Loucy (cell line): Measurements from ENCODE around the gene SLC39A13.

ENCODE experiments used
- EZH2phosphoT487 ChIP-seq: fragments of 200-600 bp; IDR thresholded peaks from 2 replicates; pipeline ENCODE4 v1.6.1; 2018; ENCODE audit warnings: antibody characterized with exemption, mild to moderate bottlenecking, moderate library complexity, borderline replicate concordance
- TF ChIP-seq, protein P1 (sequence below): fragments of 200-600 bp; sonication (generic); conservative IDR thresholded peaks from 2 replicates; pipeline ENCODE4 v1.5.1; 2014; ENCODE audit warnings: mild to moderate bottlenecking, antibody characterized with exemption, low read length

DNA sequence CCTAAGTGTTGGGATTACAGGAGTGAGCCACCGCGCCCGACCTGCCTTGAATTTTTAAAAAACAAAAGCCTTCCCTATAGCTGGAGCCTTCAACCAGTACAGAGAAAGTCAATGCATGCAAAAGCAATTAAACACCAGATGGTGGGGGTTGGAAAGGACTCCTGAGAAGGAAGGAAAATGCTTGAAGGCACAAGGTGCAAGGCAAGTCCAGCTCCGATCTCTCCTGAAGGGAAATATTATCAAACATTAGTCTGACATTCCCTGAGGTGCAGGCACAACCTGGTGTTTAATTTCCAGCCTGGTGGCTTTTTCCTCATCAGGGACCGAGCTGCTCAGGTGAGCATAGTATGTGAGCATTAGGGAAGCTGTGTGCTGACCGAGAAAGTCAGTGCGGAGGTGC is 53.5 kb downstream of the SLC39A13 start:
- TF ChIP-seq, protein P1, sequence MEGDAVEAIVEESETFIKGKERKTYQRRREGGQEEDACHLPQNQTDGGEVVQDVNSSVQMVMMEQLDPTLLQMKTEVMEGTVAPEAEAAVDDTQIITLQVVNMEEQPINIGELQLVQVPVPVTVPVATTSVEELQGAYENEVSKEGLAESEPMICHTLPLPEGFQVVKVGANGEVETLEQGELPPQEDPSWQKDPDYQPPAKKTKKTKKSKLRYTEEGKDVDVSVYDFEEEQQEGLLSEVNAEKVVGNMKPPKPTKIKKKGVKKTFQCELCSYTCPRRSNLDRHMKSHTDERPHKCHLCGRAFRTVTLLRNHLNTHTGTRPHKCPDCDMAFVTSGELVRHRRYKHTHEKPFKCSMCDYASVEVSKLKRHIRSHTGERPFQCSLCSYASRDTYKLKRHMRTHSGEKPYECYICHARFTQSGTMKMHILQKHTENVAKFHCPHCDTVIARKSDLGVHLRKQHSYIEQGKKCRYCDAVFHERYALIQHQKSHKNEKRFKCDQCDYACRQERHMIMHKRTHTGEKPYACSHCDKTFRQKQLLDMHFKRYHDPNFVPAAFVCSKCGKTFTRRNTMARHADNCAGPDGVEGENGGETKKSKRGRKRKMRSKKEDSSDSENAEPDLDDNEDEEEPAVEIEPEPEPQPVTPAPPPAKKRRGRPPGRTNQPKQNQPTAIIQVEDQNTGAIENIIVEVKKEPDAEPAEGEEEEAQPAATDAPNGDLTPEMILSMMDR, result no peak
- TF ChIP-seq EZH2phosphoT487, result no peak
